Mesendoderm (in vitro differentiated cells): ENCODE data around the gene EVPL.
A peak's percentile ranks its signal among the peaks of the same experiment; 100 is the strongest.

Experiments
- DNase-seq: peaks from one replicate; pipeline ENCODE4 v3.0.0; 2013
- H2AK5ac ChIP-seq: 2 replicates; pipeline ENCODE4 v1.6.1; 2013; ENCODE audit warnings: low read length, inconsistent platforms
- H2BK120ac ChIP-seq: 2 replicates; pipeline ENCODE4 v1.6.1; 2013; ENCODE audit warnings: low read depth, mild to moderate bottlenecking, low read length, moderate library complexity, mixed read lengths
- H2BK15ac ChIP-seq: replicated peaks from 2 replicates; pipeline ENCODE4 v1.6.1; 2013; ENCODE audit warnings: low read depth, mild to moderate bottlenecking, moderate library complexity
- H2BK5ac ChIP-seq: 2 replicates; pipeline ENCODE4 v1.6.1; 2013; ENCODE audit warnings: low read length, inconsistent platforms
- H3K18ac ChIP-seq: 2 replicates; pipeline ENCODE4 v1.6.1; 2013; ENCODE audit warnings: mild to moderate bottlenecking, low read length, mixed read lengths
- H3K23ac ChIP-seq: one replicate; pipeline ENCODE4 v1.6.1; 2013; ENCODE audit warnings: low read length
- H3K27ac ChIP-seq: 2 replicates; pipeline ENCODE4 v1.5.1; 2013; ENCODE audit warnings: low read depth, mild to moderate bottlenecking, inconsistent platforms, low read length, moderate library complexity
- H3K27me3 ChIP-seq: 2 replicates; pipeline ENCODE4 v1.6.1; 2013; ENCODE audit warnings: low read length, control low read depth, mild to moderate bottlenecking, inconsistent platforms; ENCODE audit not compliant: insufficient read depth, poor library complexity
- H3K36me3 ChIP-seq: 2 replicates; pipeline ENCODE4 v1.6.1; 2013; ENCODE audit warnings: low read length, inconsistent platforms; ENCODE audit not compliant: control insufficient read depth, insufficient read depth
- H3K4ac ChIP-seq: one replicate; pipeline ENCODE4 v1.6.1; 2013; ENCODE audit warnings: low read depth, mild to moderate bottlenecking, low read length, moderate library complexity
- H3K4me1 ChIP-seq: 2 replicates; pipeline ENCODE4 v1.6.1; 2013; ENCODE audit warnings: low read depth, low read length, inconsistent platforms; ENCODE audit not compliant: control insufficient read depth
- H3K4me2 ChIP-seq: 2 replicates; pipeline ENCODE4 v1.6.1; 2013; ENCODE audit warnings: low read length
- H3K4me3 ChIP-seq: 2 replicates; pipeline ENCODE4 v1.5.1; 2013; ENCODE audit warnings: mild to moderate bottlenecking, low read length
- H3K56ac ChIP-seq: one replicate; pipeline ENCODE4 v1.6.1; 2013; ENCODE audit warnings: low read length
- H3K79me1 ChIP-seq: 2 replicates; pipeline ENCODE4 v1.6.1; 2013; ENCODE audit warnings: low read length, inconsistent platforms
- H3K79me2 ChIP-seq: 2 replicates; pipeline ENCODE4 v1.6.1; 2013; ENCODE audit warnings: mild to moderate bottlenecking, low read length; ENCODE audit not compliant: control insufficient read depth, insufficient read depth
- H3K9ac ChIP-seq: 2 replicates; pipeline ENCODE4 v1.6.1; 2013; ENCODE audit warnings: low read length, inconsistent platforms
- H4K5ac ChIP-seq: one replicate; pipeline ENCODE4 v1.6.1; 2013; ENCODE audit warnings: low read length
- H4K8ac ChIP-seq: one replicate; pipeline ENCODE4 v1.6.1; 2013; ENCODE audit warnings: low read depth, mild to moderate bottlenecking, control low read depth, low read length, moderate library complexity
- WGBS: extraction: QIAGEN DNeasy Blood & Tissue Kit; methylation state at CpG from one replicate; pipeline ENCODE4 v1.1.7; 2013; ENCODE audit warnings: low lambda C conversion rate, missing lambda C conversion rate; ENCODE audit not compliant: insufficient coverage; ENCODE audit errors: extremely low coverage; 5-methylcytosine and 5-hydroxymethylcytosine counted together

The EVPL gene

DNA sequence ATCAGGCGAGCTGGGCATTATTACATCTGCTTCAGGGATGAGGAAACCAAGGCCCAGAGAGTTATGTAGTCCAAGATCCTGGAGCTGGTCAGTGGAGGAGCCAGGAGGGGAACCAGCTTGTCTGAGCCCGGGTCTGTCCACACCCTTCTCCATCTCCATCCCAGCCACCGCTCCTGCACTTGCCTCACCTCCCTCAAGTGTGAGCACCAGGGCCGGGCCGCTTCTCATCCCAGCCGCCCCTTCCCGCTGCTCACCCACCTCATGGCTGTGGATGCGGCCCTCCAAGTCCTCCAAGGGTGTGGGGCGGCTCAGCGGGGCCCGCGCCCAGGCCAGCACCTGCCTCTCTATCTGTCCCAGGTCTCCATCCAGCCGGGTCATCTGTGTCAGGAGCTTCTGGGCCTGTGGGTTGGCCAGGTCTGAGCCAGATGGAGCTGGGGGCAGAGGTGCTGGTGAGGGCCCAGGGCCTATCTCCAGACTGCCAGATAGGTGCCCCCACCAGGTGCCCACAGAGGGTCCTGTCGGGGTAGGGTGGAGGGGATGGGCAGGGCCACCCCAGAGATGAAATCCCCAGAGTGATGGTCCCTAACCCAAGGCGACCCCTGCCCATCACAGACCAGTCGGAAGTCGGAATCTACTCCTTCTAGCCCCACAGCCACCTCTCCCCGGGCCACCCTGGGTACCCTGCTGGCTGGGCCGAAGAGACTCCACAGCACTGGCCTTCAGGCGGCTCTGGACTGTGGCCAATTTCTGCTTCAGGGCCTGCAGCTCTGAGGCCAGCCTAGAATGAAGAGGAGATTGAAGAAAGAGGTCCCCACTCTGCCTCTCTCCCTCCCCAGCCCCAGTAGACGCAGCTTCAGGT, 9.4 kb downstream of the EVPL start:
- no peak overlapping the region for H4K5ac ChIP-seq
- no peaks in the 10 kb centered on the region for H3K36me3 ChIP-seq
- H3K4ac ChIP-seq: no peak overlapping the region
- no peak overlapping the region for H2BK120ac ChIP-seq
- H3K18ac ChIP-seq: no peak overlapping the region
- no peak overlapping the region for H3K23ac ChIP-seq
- no peak overlapping the region for H3K4me3 ChIP-seq
- no peak overlapping the region for H2BK15ac ChIP-seq
- no peak for DNase-seq
- H3K79me1 ChIP-seq: no peaks in the 10 kb centered on the region
- H2AK5ac ChIP-seq: no peak overlapping the region
- no peak overlapping the region for H3K9ac ChIP-seq
- H2BK5ac ChIP-seq: no peak overlapping the region
- no peak overlapping the region for H3K56ac ChIP-seq
- H3K27ac ChIP-seq: no peak overlapping the region
- H3K4me1 ChIP-seq: no peaks in the 10 kb centered on the region
- no peak overlapping the region for H4K8ac ChIP-seq
- no peaks in the 10 kb centered on the region for H3K79me2 ChIP-seq
- no CpG with 5 or more reads among the region's 21 CpGs for WGBS
- no peak overlapping the region for H3K4me2 ChIP-seq
- no peaks in the 10 kb centered on the region for H3K27me3 ChIP-seq

DNA sequence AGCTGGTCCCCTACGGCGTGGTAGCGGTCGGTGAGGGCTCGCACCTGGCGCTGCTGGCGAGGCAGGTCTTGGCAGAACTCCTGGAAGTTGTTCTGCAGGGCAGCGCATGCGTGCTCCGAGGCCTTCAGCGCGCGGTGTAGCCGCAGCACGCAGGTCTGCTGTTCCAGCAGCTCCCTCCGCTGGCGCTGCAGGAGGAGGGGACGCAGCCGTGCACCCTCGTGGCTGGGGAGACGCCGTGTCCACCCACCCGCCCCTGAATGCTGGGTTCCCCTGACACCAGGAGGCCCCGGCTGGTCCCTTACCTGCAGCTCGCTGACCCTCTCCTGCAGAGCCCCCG, 12.2 kb downstream of the EVPL start:
- H3K79me1 ChIP-seq: no peaks in the 10 kb centered on the region
- H3K79me2 ChIP-seq: no peaks in the 10 kb centered on the region
- H3K23ac ChIP-seq: no peak overlapping the region
- DNase-seq: no peak
- no peak overlapping the region for H3K4me3 ChIP-seq
- no CpG with 5 or more reads among the region's 26 CpGs for WGBS
- no peak overlapping the region for H3K56ac ChIP-seq
- no peak overlapping the region for H2AK5ac ChIP-seq
- H3K18ac ChIP-seq: no peak overlapping the region
- no peak overlapping the region for H3K4me2 ChIP-seq
- H3K36me3 ChIP-seq: no peaks in the 10 kb centered on the region
- H2BK120ac ChIP-seq: no peak overlapping the region
- H3K9ac ChIP-seq: no peak overlapping the region
- no peak overlapping the region for H3K4ac ChIP-seq
- no peak overlapping the region for H4K8ac ChIP-seq
- H4K5ac ChIP-seq: no peak overlapping the region
- no peaks in the 10 kb centered on the region for H3K4me1 ChIP-seq
- no peak overlapping the region for H2BK15ac ChIP-seq
- no peak overlapping the region for H2BK5ac ChIP-seq
- no peaks in the 10 kb centered on the region for H3K27me3 ChIP-seq
- H3K27ac ChIP-seq: no peak overlapping the region

GRCh38 chr17:76014100-76014924, 12.8 kb downstream of the EVPL start:
- Histone ChIP-seq H3K4ac (no peak overlapping the region), H3K36me3 (no peaks in the 10 kb centered on the region), H3K56ac (peak overlapping the region; percentile 52), H2AK5ac (no peak overlapping the region), H2BK120ac (no peak overlapping the region), H3K4me1 (no peaks in the 10 kb centered on the region), H3K27me3 (no peaks in the 10 kb centered on the region), H4K5ac (no peak overlapping the region), H4K8ac (no peak overlapping the region), H3K79me2 (no peaks in the 10 kb centered on the region), H3K4me2 (no peak overlapping the region), H3K18ac (no peak overlapping the region), H3K79me1 (no peaks in the 10 kb centered on the region), H3K9ac (no peak overlapping the region), H3K27ac (no peak overlapping the region), H3K23ac (no peak overlapping the region), H2BK5ac (no peak overlapping the region), H2BK15ac (no peak overlapping the region), H3K4me3 (no peak overlapping the region)
- WGBS: no CpG with 5 or more reads among the region's 19 CpGs
- DNase-seq: peak; percentile 86

- H3K23ac ChIP-seq: no peak overlapping the region
- H3K4me1 ChIP-seq: no peaks in the 10 kb centered on the region
- peak overlapping the region; percentile 15 for H3K56ac ChIP-seq
- H2BK120ac ChIP-seq: no peak overlapping the region
- no peak overlapping the region for H3K4me3 ChIP-seq
- no peaks in the 10 kb centered on the region for H3K27me3 ChIP-seq
- no peak overlapping the region for H2AK5ac ChIP-seq
- H3K4me2 ChIP-seq: no peak overlapping the region
- H3K36me3 ChIP-seq: no peaks in the 10 kb centered on the region
- no peak overlapping the region for H3K4ac ChIP-seq
- no peak overlapping the region for H3K18ac ChIP-seq
- H4K5ac ChIP-seq: no peak overlapping the region
- H2BK5ac ChIP-seq: no peak overlapping the region
- no peak overlapping the region for H3K9ac ChIP-seq
- DNase-seq: no peak
- H3K79me1 ChIP-seq: no peaks in the 10 kb centered on the region
- no peak overlapping the region for H4K8ac ChIP-seq
- H2BK15ac ChIP-seq: no peak overlapping the region
- no CpG with 5 or more reads among the region's 15 CpGs for WGBS
- H3K79me2 ChIP-seq: no peaks in the 10 kb centered on the region
- H3K27ac ChIP-seq: no peak overlapping the region
These were observed 13.7 kb downstream of the EVPL start for GRCh38 chr17:76013377-76013932.

- no peaks in the 10 kb centered on the region for H3K79me1 ChIP-seq
- H3K36me3 ChIP-seq: no peaks in the 10 kb centered on the region
- no peak for DNase-seq
- no peak overlapping the region for H3K4ac ChIP-seq
- no peak overlapping the region for H4K5ac ChIP-seq
- H2BK15ac ChIP-seq: no peak overlapping the region
- H3K56ac ChIP-seq: no peak overlapping the region
- no peak overlapping the region for H3K18ac ChIP-seq
- H3K4me3 ChIP-seq: no peak overlapping the region
- H2AK5ac ChIP-seq: no peak overlapping the region
- H2BK120ac ChIP-seq: no peak overlapping the region
- no peak overlapping the region for H3K27ac ChIP-seq
- no peak overlapping the region for H2BK5ac ChIP-seq
- H3K9ac ChIP-seq: no peak overlapping the region
- H3K79me2 ChIP-seq: no peaks in the 10 kb centered on the region
- no CpG with 5 or more reads among the region's 5 CpGs for WGBS
- H3K27me3 ChIP-seq: no peaks in the 10 kb centered on the region
- H3K4me1 ChIP-seq: no peaks in the 10 kb centered on the region
- H3K4me2 ChIP-seq: no peak overlapping the region
- H3K23ac ChIP-seq: no peak overlapping the region
- H4K8ac ChIP-seq: no peak overlapping the region
These were observed 15.2 kb downstream of the EVPL start for GRCh38 chr17:76011951-76012350.
